ENCODE data around the gene RAB11A.

RAB11A gene

DNA sequence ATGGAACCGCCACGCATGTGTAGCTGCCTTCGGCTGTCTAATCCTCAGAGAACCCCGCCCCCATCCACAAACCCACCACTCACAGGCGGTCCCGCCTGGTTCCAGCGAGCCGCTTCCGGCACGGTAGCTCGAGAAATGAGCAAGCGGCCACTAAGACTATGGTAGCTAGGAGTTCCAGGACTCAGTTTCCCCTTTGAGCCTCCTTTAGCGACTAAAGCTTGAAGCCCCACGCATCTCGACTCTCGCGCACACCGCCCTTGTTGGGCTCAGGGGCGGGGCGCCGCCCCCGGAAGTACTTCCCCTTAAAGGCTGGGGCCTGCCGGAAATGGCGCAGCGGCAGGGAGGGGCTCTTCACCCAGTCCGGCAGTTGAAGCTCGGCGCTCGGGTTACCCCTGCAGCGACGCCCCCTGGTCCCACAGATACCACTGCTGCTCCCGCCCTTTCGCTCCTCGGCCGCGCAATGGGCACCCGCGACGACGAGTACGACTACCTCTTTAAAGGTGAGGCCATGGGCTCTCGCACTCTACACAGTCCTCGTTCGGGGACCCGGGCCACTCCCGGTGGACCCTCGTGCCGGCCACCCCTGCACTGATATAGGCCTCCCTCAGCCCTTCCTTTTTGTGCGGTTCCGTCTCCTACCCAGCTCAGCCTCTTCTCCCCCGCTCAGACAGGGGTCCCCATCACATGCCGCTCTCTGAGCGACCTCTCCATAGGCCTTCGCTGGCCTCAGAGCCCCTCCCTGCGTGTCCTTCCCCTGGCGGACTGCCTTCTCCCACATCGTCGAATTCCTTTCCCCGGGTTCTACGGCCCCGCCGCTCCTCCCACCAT is at the start of gene RAB11A:
Gene RAB11A (plus strand): TSS at position 366 of the 828 bp plus-strand sequence. CDS start 95 bp downstream, at position 461.
- peak; percentile 95 for DNase-seq (ENCODE audit: low spot score)

DNA sequence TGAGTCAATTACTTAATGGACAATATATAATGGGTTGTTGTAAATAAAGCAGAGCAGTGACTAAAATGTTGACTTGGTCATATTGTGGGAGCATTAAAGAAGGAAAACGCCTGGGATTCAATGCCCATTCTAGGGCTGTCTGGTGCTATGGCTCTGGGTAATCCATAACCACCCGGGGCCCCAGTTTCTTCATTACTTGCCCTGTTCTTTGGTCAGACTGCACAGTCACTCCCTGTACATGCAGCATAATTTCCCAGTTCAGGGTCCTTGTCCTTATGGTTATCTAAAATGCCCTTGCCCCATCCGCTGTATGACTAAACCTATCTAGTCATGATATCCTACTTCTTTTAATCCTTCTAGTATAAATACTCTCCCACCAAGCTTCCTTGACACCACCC is 49.7 kb upstream of the RAB11A start:
- DNase-seq (ENCODE audit: low spot score): no peak

DNA sequence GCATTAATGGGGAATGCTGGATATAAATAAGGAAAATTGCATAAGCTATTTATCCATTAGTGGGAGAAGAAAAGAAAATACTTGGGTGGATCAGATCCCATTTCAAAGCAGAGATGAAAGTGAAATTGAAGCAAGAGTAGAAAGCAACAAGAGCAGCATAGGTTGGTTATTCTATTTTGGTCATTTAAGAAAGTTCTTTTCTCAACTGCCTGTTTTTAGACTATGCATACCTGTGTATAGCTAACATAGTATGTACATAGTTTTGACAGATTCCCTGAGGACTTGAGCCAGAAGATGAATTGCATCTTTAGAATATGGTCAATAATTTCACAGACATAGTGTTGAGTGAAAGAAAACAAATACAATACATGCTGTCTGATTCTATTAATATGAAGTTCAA is 48.2 kb upstream of the RAB11A start:
- no peak for DNase-seq (ENCODE audit: low spot score)

DNA sequence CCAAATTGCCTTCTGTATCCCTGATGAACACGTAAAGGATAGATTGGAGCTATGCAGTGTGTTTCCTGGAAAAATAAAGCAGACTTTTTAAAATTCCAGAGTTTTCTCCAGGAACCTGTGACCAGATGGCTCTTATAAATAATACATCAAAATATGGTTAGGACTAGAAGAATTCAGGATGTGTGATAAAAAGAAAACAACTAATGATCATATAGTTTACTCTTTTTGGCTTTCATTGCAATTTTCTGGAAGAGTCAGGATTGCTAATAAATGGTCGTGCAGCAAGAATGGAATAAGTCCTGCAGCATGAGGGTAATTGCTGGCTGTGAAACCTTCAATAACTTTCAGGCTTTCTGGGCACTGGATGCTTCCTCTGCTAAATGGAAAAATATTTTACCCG is 47.0 kb upstream of the RAB11A start:
- no peak for DNase-seq (ENCODE audit: low spot score)

DNA sequence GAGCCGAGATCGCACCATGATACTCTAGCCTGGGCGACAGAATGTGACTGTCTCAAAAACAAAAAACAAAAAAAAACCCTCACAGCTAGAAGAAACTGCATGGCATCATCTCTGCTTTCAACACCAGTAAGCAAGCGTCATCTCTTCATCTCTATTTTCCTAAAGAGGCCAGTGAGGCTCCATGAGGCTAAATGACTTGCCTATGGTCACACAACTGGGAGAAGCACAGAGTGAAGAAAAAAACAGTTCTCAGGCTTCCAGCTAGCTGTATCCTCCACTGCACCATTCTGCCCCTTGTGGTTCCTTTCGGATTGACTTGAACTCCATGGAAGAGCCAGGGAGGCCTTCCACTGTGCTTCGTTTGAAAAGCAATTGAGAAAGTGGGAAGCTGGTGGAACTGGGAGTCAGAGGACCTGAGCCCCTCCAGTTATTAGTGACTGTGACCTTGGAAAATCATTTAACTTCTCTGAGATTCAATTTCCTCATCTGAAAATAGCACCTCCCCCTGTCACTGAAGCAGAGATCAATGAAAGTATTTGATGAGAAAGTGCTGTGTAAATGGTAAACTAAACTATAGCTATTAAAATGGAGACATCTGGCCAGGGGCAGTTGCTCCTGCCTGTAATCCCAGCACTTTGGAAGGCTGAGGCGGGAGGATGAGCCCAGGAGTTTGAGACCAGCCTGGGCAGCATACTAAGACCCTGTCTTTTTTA is 45.1 kb upstream of the RAB11A start:
- DNase-seq (ENCODE audit: low spot score): peak; percentile 75

DNA sequence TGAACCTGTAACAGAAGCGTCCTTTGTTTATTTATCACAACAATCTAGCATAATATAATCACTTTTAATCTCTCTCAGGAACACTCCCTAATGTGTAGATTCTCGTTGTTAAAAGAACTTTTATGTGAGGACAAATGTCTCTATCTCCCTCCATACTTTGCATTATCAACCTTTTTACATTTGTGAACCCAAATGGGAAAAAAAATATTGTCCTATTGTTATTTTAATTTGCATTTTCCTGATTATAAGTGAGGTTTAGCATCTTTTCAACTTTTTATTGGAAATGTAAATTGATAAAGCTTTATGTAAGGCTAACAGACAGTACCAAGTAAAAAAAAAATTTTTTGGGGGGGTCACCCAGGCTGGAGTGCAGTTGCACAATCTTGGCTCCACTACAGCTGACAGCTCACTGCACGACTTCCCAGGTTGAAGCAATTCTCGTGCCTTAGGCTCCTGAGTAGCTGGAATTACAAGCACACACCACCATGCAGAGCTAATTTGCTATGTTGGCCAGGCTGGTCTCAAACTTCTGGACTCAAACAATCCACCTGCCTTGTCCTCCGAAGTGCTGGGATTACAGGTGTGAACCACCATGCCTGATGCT is 44.2 kb upstream of the RAB11A start:
- no peak for DNase-seq (ENCODE audit: low spot score)

DNA sequence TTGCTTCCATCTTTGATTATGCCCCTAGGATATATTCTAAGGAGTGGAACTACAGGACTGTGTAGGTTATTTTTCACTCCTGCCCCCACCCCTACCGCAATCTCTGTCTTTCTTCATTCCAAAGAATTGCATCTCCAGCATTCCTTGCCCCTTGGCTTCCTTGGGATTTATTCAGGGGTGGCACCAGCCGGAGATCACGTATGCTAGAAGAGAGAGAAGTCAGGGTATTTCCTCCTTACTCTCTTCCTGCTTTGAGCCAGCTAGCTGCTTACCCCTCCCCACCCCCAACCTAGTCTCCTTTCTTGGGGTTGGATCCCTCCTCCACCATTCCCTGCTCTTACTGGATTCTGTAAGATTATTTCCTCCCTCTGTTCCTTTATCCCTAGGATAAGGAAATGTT is 42.2 kb upstream of the RAB11A start:
- no peak for DNase-seq (ENCODE audit: low spot score)

DNA sequence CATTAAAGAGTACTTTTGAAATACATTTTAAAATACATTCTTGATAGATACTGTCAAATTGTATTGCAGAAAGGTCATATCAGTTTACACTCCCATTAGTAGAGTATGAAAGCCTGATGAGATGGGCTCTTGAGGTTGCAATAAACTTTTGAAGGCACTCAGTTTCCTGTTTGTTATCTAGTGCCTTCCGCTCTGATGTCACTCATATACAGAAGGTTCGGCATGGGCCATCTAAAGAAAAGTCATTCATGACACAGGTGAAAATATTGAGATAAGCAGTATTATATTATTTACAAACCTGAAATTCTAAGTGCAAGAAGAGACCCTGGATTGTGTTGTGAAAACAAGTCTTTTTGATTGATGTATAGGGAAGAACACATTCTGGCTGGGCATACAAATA is 40.7 kb upstream of the RAB11A start:
- no peak for DNase-seq (ENCODE audit: low spot score)

DNA sequence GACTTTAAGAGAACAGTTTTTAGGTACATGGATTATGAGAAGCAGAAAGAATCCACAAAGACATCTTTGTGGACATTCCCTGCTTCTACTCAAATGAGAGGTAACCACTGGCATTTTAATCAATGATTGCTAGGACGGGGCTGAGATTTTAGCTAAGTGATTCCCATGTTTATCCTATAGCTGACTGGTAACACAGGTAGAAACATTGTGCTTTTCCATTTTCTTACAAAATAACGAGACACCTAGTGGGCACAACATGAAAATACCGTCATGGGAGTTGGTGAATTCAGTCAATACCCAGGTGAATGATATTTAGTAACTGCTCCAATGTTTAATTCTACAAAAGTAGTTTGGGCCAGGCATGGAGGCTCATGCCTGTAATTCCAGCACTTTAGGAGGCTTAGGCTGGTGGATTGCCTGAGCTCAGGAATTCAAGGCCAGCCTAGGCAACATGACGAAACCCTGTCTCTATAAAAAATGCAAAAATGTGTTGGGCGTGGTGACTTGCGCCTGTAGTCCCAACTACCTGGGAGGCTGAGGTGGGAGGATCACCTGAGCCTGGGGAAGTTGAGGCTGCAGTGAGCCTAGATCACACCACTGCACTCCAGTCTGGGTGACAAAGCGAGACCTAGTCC is 40.0 kb upstream of the RAB11A start:
- DNase-seq (ENCODE audit: low spot score): peak; percentile 29

DNA sequence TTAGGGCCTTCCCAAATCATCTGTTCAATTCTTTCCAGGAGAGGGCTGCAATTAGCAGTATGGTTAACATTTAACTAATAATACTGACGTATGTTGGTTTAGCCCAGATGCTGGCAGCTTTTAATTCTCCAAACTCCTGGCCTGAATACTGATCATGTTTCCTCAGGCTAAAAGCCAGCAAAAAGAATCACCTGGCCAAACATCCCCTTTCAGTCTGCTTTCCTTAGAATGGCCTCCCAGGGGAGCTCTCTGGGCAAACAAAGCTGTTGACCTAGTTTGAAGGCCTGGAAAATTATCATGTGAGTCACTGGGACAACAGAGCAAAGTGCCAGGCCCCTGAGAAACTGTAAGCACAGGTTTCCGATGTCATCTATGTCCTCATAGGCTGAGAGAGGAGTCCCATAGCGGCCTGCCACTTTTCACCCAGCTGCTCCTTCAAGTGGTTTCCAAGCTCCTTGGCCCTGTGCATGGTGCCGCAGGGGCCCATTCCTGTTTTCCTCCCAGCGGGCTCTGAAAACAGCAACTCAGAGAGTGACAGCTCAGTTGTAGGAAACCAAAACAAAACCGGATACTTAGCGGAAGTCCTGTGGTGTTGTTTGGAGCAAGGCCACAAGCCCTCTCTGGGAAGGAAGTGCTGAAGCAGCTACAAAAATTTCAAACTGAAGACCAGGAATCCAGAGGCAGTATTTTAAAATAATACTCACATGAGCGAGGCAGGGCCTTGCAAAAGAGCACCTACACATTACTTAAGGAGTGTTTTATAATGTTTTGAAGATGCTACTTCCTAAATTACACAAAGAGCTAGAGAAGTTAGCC is 36.5 kb upstream of the RAB11A start:
- peak; percentile 84 for DNase-seq (ENCODE audit: low spot score)

DNA sequence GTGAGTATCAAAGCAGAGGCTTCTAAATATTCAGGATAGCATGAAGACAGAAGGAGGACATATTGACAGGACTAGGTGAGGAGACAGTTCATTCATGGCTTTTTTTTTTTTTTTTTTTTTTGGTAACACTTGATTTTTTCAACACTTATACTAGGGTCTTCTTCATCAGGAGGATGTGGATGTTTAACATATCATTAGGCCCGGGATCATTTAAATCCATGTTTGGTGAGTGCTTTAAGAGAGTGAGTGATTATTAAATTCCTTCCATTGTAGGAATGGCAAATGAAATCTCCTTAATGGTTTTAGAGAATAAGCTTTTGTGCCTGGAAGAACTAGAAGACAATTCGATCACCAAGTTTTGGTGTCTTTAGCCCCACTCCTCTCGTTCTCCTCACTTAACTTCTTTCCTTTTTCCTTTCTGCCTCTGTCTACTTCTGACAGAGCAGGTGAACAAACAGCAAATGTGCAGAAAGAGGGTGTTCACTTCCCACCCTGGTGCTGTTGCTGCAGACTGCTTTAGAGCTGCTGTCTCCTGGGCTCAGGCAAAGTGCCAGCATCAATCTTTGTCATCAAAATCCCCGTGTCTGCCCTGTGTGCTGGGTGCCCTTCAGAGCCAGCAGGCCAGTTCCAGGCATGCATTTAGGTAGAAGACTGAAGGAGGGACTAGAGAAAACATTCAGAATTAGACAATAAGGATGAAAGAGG is 35.6 kb upstream of the RAB11A start:
- DNase-seq (ENCODE audit: low spot score): no peak

DNA sequence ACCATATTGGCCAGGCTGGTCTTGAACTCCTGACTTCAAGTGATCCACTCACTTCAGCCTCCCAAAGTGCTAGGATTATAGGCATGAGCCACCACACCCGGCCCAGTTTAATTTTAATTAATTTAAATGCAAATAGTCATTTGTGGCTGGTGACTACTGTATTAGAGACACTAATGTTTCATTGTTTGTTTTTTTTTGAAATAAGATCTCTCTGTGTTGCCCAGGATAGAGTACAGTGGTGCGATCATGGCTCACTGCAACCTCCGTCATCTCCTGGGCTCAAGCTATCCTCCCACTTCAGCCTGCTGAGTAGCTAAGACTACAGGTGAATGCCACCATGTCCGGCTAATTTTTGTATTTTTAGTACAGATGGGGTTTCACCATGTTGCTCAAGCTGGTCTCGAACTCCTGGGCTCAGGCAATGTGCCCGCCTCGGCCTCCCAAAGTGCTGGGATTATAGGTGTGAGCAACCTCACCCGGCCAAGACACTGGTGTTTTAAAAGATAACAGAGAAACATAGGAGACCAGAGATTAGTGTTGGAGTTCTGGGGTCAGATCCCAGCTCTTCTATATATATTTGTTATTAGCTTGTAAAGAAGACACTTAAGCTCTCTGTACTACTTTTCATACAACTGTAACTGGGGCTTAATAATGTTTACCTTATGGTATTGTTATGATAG is 34.5 kb upstream of the RAB11A start:
- DNase-seq (ENCODE audit: low spot score): no peak

DNA sequence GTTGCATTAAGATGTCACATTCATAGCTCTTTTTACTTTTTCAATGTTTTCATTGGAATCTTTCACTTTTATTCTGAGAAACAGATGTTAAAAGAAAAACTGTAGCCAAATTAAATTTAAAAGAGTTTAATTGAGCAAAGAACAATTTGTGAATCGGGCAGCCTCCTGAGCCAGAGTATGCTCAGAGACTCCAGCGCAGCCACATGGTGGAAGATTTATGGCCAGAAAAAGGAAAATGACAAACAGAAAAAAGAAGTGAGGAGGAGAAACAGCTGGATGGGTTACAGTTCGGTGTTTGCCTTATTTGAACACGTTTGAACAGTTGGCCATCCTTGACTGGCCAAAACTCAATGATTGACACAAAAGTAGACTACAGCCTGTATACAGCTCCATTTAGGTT is 33.8 kb upstream of the RAB11A start:
- no peak for DNase-seq (ENCODE audit: low spot score)

DNA sequence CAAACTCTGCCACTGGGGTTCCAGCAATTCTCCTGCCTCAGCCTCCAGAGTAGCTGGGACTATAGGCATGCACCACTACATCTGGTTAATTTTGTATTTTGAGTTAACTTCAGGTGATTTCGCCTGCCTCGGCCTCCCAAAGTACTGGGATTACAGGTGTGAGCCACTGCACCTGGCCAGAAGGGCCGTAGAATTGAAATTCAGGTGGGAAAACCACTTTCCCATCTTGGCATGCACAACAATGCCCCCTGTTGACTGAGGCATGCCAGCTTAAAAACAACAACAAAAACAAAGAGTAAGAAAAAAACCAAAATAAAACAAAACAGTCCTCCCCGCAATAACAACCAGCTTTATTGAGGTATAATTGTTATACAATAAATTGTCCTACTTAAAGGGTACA is 32.6 kb upstream of the RAB11A start:
- DNase-seq (ENCODE audit: low spot score): peak; percentile 14

DNA sequence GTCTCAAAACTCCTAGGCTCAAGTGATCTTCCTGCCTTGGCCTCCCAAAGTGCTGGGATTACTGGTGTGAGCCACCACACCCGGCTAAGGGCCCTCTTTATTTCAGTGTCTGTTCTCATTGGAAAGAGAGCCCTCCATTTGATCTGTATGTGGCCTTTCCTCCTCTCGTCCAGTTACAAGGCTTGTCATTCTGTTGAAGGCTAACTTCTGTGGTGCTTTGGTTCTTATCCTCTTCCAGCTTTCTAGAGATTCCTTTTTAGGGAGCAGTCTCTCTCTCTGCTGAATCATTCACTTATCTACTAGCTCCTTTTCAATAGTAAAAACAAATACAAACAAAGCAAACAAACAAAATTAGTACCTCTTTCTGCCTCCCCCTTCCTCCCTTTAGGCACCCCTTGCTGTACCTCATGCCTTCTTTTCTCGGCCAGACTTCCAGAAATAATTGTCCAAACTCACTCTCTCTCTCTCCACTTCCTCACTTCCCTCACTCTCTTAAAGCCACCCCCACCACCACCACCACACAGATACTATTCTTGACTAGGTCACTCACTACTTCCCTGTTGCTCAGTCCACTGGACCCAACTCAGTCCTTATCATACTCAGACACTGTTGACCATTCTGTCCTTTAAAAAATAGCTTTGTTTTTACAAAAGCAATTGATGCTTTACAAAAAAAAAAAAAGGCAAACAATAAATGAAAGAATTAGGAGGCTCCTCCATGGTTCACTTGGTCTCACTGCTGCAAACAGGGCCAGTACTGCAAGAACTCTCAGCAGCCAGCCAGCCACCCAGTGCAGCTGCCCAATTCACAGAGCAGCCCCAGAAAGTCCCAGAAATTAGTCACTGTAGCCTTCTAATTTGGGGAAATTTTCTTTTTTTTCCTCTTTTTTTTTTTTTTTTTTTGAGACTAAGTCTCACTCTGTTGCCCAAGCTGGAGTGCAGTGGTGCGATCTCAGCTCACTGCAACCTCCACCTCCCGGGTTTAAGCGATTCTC is 31.7 kb upstream of the RAB11A start:
- no peak for DNase-seq (ENCODE audit: low spot score)

DNA sequence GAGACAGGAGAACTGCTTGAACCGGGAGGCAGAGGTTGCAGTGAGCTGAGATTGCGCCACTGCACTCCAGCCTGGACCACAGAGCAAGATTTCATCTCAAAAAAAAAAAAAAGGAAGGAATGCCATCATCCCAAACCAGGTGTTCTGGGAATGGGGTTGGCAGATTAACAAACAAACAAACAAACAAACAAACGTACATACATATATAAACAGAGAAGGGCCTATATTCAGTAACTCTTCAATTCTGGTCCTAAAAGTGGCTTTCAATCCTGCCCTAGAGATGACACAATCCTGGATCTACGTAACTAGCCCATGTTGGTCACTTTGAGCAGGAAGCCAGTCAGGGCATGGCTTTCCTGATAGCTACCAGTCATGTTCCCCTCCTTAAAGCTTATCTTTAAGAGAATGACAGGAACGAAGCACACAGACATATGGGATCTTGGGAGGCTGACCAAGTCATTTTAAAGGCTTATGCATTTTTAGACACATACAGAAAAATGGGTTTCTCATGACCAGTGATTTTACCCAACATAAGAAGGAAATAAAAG is 29.9 kb upstream of the RAB11A start:
- DNase-seq (ENCODE audit: low spot score): no peak

DNA sequence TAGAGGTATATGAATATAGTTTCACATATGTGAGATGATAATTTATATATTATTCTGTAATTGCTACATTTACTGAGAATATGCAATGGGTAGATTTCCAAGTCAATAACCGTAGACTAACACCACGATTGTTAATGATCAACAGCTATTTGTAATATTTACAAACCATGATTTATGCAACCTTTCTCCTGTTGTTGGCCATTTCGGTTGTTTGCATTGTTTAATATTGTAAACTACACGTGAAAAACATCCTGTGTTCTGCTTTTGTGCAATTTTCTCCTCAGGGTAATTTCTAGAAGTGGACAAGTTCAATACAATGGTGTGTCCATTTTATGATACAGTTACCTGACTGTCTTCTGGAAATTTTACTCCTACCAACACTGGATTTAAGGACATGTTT is 29.3 kb upstream of the RAB11A start:
- no peak for DNase-seq (ENCODE audit: low spot score)

DNA sequence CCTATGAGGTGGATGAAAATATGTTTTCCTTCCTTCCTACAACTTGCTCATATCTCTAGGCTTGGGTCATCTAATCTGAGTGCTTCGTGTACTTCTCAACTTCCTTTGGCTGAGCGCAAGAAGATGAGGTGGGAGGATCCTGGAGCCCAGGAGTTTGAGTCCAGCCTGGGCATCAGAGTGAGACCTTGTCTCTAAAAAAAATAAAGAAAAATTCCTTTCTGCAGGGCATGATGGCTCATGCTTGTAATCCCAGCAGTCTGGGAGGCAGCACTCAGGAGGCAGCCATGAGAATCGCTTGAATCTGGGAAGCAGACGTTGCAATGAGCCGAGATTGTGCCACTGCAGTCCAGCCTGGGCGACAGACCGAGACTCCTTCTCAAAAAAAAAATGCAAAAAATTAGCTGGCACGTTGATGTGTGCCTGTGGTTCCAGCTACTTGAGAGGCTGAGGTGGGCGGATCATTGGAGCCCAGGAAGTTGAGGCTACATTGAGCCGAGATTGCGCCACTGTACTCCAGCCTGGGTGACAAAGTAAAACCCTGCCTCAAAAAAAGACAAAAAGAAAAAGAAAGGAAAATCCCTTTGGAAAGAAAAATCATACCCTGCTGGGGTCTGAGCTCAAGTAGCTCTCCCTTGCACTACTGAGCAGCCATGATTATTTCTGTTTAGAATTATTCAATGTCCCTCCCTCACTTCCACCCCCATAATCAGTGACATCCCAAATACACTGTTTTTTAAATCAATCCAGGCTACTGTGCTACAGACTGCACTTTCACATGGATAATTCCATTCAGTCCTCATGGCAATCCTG is 28.0 kb upstream of the RAB11A start:
- no peak for DNase-seq (ENCODE audit: low spot score)
